ENCODE data around the gene SOX15. TPM values are rescaled to one million over a fixed set of nuclear protein-coding genes. Genes with fewer than 3 reads are reported as not detected.

Gene SOX15
- total RNA-seq, 1 donor from 2014 or later, result 0.51 TPM

DNA sequence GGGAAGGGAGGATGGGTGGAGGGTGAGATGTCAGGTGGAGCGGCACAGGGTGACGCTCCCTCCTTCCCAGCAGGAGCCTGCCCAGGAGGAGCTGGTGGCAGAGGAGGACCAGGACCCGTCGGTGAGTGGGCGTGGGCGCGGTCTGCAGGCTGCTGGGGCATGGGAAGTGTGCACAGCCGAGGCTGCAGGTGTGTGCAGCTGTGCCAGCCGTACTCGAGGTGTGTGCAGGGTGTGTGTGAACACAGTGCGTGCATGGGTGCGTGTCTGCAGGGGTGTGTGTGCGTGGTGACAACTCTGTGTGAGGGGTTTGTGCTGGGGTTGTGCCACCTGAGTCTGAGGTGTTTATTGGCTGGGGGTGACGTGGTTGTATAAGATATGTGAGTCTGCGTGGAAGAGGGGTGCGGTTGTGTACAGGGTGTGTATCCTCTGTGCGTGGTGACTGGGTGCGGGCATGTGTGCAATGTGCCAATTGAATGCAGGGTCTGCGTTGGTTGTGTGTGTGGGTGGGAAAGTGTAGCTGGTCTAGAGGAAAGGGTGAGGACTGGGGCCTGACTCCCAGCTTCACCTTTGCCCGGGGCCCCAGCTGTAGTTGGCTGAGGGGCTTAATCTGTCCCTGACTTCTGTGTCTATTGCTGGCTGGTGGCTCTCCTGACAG is 40.4 kb downstream of the SOX15 start:
- H3K36me3 Mint-ChIP-seq, result no peaks in the 10 kb centered on the region
- Histone ChIP-seq H3K4me1 (peaks cover 3% of the 10 kb centered on the region), H4K20me1 (ENCODE audit: low read depth) (no peaks in the 10 kb centered on the region), H2AFZ (replicated peaks) (peak overlapping the region; percentile 95), H3K9me3 (ENCODE audit: low read depth) (no peaks in the 10 kb centered on the region), H3K4me3 (peak overlapping the region; percentile 65), H3K79me2 (ENCODE audit: low read depth) (no peaks in the 10 kb centered on the region), H3K9ac (no peak overlapping the region), H3F3A (ENCODE audit: low read depth) (peaks cover 20% of the 10 kb centered on the region), H3K27ac (no peak overlapping the region), H3K36me3 (no peaks in the 10 kb centered on the region), H3K4me2 (peak overlapping the region; percentile 87), H3K27me3 (peaks cover 22% of the 10 kb centered on the region)
- H3K27ac Mint-ChIP-seq, result no peak overlapping the region
- H3K9me3 Mint-ChIP-seq, result no peaks in the 10 kb centered on the region
- no peak for DNase-seq (ENCODE audit: low spot score)
- peaks cover 9% of the 10 kb centered on the region for H3K4me1 Mint-ChIP-seq
- peaks cover 19% of the 10 kb centered on the region for H3K27me3 Mint-ChIP-seq (ENCODE audit: insufficient read depth, low read depth)
- H3K4me3 Mint-ChIP-seq, result peak overlapping the region; percentile 61
- TF ChIP-seq EZH2phosphoT487 (IDR thresholded peaks at IDR 0.05) (no peak), EZH2 (IDR thresholded peaks at IDR 0.05) (no peak)
- TF ChIP-seq, protein P1, sequence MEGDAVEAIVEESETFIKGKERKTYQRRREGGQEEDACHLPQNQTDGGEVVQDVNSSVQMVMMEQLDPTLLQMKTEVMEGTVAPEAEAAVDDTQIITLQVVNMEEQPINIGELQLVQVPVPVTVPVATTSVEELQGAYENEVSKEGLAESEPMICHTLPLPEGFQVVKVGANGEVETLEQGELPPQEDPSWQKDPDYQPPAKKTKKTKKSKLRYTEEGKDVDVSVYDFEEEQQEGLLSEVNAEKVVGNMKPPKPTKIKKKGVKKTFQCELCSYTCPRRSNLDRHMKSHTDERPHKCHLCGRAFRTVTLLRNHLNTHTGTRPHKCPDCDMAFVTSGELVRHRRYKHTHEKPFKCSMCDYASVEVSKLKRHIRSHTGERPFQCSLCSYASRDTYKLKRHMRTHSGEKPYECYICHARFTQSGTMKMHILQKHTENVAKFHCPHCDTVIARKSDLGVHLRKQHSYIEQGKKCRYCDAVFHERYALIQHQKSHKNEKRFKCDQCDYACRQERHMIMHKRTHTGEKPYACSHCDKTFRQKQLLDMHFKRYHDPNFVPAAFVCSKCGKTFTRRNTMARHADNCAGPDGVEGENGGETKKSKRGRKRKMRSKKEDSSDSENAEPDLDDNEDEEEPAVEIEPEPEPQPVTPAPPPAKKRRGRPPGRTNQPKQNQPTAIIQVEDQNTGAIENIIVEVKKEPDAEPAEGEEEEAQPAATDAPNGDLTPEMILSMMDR (IDR thresholded peaks at IDR 0.05), result no peak

DNA sequence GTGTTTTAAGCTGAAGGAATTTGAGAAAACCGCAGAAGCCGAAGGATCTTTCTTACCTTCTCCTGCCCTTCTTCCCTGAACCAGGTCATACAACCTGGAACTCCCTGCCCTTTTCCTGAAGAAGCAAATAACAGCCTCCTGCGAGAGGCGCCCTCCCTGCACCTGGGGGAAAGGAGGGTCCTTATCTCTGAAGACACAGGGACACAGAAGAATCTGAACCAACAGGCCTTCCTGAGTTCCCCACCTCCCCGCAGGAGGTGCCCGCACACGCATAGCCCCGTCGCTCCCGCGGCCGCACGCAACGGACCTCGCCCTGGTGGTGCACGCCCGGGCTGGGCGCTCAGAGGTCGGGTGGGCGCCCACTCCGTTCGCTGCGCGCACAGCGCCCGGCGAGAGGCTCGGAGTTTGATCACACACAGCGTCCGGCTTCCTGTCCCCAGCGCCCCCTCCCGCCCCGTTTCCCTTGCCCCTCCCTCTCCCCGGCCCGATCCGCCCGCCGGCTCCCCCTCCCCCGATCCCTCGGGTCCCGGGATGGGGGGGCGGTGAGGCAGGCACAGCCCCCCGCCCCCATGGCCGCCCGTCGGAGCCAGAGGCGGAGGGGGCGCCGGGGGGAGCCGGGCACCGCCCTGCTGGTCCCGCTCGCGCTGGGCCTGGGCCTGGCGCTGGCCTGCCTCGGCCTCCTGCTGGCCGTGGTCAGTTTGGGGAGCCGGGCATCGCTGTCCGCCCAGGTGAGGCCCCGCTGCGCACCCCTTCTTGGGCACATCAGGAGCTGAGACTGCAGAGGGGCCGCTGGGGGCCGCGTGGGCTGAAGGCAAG is 41.1 kb downstream of the SOX15 start, which contains the start of gene TNFSF12:
TNFSF12 (plus strand) TSS at position 474 of the 816 bp plus-strand sequence; CDS start at position 570, 96 bp downstream.
- Mint-ChIP-seq H3K4me3 (peak within 1 kb of the TSS; percentile 81), H3K27me3 (ENCODE audit: insufficient read depth, low read depth) (peaks cover 21% of the 10 kb centered on the region), H3K36me3 (no peaks in the 10 kb centered on the region), H3K4me1 (peaks cover 9% of the 10 kb centered on the region), H3K9me3 (no peaks in the 10 kb centered on the region), H3K27ac (no peak within 1 kb of the TSS)
- H3K4me2 ChIP-seq, result peak within 1 kb of the TSS; percentile 87
- peak within 1 kb of the TSS; percentile 65 for H3K4me3 ChIP-seq
- H3F3A ChIP-seq (ENCODE audit: low read depth), result peaks cover 20% of the 10 kb centered on the region
- no peaks in the 10 kb centered on the region for H3K9me3 ChIP-seq (ENCODE audit: low read depth)
- peaks cover 3% of the 10 kb centered on the region for H3K4me1 ChIP-seq
- H3K9ac ChIP-seq, result no peak within 1 kb of the TSS
- H3K79me2 ChIP-seq (ENCODE audit: low read depth), result no peaks in the 10 kb centered on the region
- peak; percentile 61 for DNase-seq (ENCODE audit: low spot score)
- no peaks in the 10 kb centered on the region for H3K36me3 ChIP-seq
- TF ChIP-seq, protein P1 (IDR thresholded peaks at IDR 0.05), result no peak
- TF ChIP-seq EZH2 (IDR thresholded peaks at IDR 0.05), result peak; percentile 20
- no peak for TF ChIP-seq EZH2phosphoT487 (IDR thresholded peaks at IDR 0.05)
- H2AFZ ChIP-seq (replicated peaks), result peak within 1 kb of the TSS; percentile 95
- no peaks in the 10 kb centered on the region for H4K20me1 ChIP-seq (ENCODE audit: low read depth)
- H3K27ac ChIP-seq, result no peak within 1 kb of the TSS
- H3K27me3 ChIP-seq, result peaks cover 26% of the 10 kb centered on the region

DNA sequence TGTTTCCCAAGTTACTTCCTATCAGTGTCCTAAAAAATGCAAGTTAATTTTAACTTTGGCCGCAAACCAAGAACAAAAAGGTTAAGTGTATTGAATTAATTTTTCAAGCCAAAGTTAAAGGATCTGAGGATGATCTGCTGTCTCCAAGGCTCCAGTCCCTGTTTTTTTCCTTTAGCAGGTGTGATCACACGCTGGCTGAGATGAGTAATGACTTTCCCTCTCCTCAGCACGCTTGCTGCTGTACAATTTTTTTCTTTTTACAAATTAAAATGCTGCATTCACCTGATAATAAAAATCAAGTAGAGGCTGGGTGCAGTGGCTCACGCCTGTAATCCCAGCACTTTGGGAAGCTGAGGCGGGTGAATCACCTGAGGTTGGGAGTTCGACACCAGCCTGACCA is 45.0 kb downstream of the SOX15 start:
- no peaks in the 10 kb centered on the region for H3K36me3 Mint-ChIP-seq
- peaks cover 3% of the 10 kb centered on the region for H3K4me1 ChIP-seq

More for the DNA sequence above, 45.0 kb downstream of the SOX15 start:
- Histone ChIP-seq H3K4me3 (no peak overlapping the region), H3K36me3 (no peaks in the 10 kb centered on the region), H3K9me3 (ENCODE audit: low read depth) (no peaks in the 10 kb centered on the region), H3K79me2 (ENCODE audit: low read depth) (no peaks in the 10 kb centered on the region), H2AFZ (replicated peaks) (no peak overlapping the region), H3K4me2 (no peak overlapping the region), H3K9ac (no peak overlapping the region), H4K20me1 (ENCODE audit: low read depth) (no peaks in the 10 kb centered on the region), H3K27me3 (peaks cover 40% of the 10 kb centered on the region), H3K27ac (no peak overlapping the region), H3F3A (ENCODE audit: low read depth) (peaks cover 15% of the 10 kb centered on the region)
- no peak for DNase-seq (ENCODE audit: low spot score)
- TF ChIP-seq EZH2phosphoT487 (IDR thresholded peaks at IDR 0.05) (no peak), EZH2 (IDR thresholded peaks at IDR 0.05) (no peak)
- TF ChIP-seq, protein P1 (IDR thresholded peaks at IDR 0.05), result no peak
- Mint-ChIP-seq H3K9me3 (no peaks in the 10 kb centered on the region), H3K27me3 (ENCODE audit: insufficient read depth, low read depth) (peaks cover 23% of the 10 kb centered on the region), H3K4me1 (peaks cover 9% of the 10 kb centered on the region), H3K4me3 (no peak overlapping the region), H3K27ac (no peak overlapping the region)

Data from neural progenitor cell (in vitro differentiated cells).